Superior temporal gyrus (tissue), 1 donor: Measurements from ENCODE around the gene PLCL2.
A peak's percentile ranks its signal among the peaks of the same experiment; 100 is the strongest.

ENCODE experiments used
- DNase-seq: peaks from one replicate; pipeline ENCODE4 v3.0.0-alpha.2; 2016; ENCODE audit errors: extremely low spot score

Gene PLCL2

DNA sequence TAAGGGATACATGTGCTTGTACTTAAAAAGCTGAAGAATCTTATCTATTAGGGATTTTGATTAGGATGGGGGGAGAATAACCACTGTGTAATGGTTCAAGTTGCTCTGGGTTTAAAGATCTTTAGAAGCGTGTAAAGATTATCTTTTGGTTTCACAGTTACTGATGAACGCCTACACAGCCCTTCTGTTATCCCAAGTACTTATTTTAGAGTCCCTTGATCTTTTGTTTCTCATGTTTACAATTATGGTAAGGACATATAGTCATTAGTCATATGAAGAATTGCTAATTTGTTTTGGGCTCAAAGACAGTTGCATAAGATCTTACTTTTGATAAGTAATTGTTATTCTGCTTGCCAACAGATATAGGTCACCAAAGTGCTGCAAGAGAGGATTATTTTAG lies 160.1 kb downstream of the PLCL2 start:
- DNase-seq = no peak

DNA sequence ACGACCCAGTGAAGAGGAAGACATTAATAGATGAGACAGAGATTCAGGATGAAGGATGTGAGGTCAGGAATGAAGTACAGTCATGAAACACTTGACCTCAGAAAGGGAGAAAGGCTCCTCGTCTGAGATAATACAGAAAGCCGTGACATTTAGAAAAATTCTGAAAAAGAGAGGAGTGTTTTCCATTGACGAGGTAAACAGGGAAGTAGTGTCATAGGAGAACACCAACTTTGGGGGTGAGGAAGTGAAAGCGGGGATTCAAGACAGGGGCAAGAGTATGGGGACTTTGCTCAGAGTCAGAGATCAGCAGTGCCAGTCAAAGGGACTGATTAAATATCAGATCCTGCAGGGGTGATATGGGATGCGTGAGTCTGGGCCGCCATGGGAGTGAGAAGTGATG lies 160.9 kb downstream of the PLCL2 start:
- no peak for DNase-seq

DNA sequence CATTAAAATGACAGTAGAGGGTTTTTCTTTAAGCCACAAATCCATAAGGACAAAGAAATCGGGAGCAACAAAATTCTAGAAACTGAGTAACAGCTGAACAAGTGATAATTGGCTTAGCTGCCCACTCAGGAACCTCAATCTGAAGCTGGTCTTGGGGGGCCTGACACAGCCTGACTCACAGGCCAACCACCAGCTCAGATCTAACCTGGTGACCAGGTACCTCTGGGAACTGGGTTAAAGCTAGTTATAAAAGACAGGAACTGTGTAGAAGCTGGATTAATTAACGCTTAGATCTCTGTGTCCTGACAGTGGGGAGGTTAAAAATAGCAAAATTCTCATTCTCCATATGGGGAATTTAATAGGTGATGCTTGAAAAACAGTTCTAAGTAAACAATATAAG lies 161.9 kb downstream of the PLCL2 start:
- DNase-seq = no peak

DNA sequence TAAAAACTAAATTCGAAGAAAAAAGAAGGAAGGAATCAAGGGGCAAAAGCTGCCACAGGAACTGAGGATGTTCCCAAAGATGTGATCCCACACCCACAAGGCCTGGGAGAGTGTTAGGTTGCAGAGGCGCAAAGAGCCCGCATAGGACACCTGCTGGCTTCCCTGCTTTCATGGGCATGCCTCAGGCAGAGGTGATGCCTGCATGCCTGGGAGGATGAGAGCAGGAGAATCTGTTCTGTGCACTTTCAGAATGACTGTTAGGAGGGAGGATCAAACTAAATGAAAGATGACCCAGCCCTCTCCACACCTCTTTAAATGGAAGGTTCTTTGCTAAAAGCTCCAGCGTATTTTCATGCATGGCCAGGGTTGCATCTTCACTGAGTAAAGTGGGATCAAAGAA lies 162.4 kb downstream of the PLCL2 start:
- DNase-seq = no peak

DNA sequence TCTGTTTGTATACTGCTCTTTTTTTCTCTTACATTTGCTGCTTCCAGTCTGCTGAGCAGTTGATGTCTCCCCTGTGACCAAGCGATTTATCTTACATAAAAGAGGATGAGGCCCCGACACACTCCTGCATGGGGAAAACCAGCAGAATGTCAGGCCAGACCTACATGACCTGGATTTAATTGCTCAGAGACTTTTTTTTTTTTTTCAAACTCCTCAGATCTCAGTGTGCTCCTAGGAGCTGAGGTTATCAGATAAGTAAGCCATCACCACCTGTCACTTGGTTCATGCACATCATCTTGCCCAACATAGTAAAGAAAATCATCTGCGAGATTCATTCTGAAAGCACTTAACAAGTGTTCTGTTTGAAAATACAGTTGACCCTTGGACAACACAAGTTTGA lies 163.1 kb downstream of the PLCL2 start:
- DNase-seq = no peak

DNA sequence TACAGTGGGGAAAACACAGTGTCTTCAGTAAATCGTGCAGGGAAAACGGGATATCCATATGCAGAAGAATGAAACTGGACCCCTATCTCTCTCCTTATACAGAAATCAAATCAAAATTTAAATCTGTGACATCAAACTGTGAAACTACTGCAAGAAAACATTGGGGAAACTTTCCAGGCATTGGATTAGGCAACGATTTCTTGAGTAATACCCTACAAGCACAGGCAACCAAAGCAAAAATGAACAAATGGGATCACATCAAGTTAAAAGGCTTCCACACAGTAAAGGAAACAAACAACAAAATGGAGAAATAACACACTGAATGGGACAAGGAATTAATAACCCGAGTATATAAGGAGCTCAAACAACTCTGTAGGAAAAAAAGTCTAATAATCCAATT lies 165.3 kb downstream of the PLCL2 start:
- no peak for DNase-seq

DNA sequence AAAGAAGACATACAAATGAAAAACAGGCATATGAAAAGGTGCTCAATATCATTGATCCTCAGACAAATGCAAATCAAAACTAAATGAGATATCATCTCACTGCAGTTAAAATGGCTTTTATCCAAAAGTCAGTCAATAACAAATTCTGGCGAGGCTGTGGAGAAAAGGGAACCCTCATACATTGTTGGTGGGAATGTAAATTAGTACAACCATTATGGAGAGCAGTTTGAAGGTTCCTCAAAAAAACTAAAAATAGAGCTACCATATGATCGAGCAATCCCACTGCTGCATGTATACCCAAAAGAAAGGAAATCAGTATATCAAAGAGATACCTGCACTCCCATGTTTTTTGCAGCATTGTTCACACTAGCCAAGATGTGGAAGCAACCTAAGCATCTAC lies 165.8 kb downstream of the PLCL2 start:
- DNase-seq = no peak

DNA sequence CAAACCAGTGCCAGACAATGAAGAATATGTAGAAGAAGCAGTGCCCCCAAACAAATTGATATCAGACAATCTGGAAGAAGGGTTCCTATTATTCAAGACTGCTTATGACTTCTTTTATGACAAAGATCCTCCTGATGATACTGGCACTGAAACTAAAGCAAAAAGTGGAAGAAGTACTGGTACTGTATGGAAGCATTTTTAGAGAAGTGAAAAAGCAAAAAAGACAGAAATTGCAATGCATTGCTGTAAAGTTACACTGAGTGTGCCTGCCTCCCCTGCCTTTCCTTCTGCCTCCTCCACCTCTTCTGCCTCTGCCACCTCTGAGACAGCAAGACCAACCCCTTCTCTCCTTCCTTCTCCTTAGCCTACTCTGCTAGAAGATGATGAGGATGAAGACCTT lies 167.6 kb downstream of the PLCL2 start:
- no peak for DNase-seq

DNA sequence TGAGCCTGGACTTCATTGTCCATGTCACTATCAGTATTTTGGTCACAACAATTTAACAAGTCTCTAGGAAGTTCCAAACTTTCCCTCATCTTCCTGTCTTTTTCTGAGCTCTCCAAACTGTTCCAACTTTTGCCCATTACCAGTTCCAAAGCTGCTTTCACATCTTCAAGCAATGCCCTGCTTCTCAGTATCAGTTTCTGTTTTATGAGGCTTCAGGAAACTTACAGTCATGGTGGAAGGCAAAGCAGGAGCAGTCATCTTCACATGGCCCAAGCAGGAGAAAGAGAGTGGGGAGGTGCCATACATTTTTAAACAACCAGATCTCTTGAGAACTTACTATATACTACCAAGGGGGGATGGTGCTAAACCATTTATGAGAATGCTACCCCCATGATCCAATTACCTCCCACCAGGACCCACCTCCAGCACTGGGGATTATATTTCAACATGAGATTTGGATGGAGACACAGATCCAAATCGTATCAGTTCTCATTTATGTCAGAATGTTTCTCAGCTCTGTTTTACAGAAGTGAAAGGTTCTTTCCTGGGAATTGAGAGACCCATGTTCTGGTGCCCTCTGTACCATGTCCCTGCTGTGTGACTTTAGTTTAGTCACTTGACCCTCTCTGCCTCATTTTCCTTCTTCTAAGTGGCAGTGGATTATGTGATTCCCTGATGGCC lies 169.7 kb downstream of the PLCL2 start:
- no peak for DNase-seq

DNA sequence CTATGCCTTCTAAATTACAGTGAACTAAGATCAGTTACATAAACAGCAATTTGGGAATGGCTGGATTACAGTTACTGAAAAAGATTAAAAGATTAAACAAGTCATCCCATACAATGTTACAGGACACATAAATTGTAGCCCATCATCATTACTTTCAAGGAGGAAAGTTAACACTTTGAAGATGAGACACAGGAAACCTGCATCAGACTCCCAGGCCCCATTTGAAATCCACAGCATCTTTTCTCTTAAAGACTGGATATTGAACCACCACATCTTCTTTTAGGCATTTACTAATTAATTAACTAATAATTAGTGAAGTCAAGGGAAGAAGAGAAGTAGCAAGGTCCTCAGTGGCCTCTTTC lies 170.2 kb downstream of the PLCL2 start:
- DNase-seq = no peak

DNA sequence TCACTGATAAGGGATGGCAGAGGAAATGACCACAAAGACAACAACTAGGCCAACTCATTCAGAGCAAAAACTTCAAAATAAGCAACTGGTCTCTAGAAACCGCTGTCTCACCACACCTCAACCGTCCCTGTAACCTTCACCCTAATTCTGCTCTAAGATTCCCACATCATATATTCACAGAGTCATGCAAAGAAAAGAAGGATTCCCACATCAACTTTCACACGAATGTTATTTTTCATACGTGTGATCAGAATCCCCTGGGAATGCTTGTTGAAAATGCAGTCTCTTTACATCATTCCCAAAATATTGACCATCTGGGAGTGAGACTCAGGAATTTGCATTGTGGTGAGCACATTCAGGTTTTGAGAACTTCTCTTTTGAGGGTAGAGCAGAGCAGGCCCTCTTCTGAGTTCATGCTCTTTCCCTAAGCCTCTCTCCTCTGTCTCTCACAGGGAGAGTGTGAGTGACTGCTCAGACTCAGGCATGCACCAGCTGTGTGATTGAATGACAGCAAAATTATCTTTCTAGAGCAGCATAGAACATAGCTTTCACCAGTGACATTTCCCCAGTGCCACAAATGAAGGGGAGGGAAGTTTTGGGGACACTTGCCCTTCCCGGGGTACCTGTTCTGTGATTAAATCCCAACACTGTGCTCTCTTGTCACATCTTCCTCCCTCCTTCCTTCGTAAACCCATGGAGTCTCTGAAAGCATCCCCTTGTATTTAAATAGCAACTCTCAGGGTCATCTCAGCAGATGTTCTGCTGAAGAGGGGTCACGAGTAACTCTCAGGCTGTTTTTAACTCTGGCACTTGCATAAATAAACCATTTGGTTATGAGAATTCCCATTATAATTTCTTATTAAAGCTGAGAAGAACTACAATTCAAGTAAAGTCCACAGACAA lies 170.9 kb downstream of the PLCL2 start:
- no peak for DNase-seq

DNA sequence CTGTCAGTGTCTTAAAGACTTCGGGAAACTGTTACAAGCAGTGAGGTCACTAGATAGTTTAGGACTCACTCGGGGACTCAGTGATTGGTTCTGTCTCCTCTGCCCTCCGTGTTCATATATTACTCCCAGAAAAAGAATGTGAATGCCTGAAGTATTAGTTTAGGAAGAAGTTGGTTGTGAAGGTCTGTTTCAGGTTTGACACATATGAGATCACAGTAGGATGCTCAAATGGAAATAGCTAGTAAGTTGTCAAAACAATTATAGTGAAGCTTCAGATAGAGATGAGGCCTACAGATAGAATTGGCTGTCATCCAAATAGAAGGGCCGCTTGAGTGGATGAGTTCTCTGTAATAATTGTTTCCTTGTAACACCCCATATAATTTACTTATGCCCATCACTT lies 172.6 kb downstream of the PLCL2 start:
- DNase-seq = no peak

DNA sequence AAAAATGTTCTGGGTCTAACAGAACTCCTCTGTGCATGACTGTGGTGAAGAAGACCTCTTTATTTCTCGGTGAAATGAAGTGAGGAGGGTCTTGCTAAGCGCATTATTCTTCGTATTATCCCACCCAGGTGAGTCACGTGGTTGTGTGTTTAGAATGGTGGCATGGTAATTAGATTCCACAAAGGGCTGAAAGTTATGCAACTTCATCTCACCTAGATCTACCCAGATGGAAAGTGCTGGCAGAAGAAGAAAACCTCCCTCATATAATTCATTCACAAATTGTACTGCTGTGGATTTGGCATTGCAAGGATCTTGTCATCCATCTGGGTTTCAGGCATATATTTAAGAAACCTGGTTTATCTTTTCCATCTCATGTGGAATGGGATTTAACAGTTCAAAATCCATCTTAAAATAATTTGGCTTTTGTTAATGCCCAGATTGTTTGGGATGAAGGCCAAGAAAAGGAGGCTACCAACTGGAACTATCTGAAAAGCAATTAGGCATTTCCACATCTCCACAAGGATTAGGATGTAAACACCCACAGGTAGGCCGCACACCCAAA lies 175.3 kb downstream of the PLCL2 start:
- DNase-seq = peak; percentile 55

DNA sequence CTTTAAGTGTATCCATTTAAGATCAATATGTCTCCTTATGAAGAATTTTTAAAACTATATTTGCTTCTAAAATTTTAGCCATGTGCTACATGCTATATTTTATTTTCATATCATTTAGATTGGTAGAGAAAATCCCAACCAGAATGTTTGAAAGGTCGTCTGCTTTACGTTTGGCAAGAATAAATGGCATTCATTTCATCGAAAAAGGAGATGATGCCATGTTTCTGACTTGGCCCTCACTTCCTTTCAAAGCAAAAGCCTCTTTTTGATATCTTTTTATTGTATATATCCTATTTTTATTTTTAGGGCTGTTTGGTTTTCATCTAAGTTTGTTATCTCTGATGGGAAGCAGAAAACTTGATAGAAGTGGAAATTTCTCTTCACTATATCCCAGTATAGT lies 176.2 kb downstream of the PLCL2 start:
- DNase-seq = no peak

DNA sequence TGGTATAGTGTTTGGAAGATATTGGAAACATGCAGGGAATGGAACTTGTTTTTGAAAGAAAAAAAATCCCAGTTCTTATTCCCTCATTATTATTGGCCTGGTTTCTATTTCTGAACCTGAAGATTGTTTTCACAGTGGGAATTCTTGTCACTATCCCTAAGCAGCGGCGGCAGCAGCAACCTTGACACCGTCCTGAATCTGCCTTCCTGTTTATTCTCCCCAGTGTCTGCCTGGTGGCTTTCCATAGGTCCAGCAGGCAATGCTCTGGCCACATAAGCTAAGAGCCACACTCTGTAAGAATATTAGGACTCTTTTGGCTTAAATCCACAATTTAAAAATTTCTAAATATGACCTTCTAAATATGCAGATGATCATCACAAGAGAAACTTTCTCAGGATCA lies 178.0 kb downstream of the PLCL2 start:
- no peak for DNase-seq

DNA sequence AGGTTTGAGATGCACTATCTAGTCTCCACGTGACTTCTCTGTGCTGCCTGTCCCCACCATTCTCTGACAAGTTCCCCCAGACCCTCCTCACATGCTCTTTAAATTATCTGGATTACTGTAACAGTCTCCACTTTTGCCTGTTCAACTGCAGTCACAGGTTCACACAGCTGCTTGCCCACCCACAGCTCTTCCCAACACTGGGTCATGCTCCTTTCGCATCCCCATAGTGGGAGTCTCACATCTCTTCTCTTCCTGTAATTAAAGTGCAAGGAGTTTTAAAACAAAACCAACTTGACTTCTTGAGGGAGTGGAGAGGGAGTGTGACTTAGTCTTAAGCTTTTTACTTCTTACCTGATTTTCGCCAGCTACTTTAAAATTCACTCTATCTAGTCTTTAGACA lies 178.8 kb downstream of the PLCL2 start:
- DNase-seq = no peak

DNA sequence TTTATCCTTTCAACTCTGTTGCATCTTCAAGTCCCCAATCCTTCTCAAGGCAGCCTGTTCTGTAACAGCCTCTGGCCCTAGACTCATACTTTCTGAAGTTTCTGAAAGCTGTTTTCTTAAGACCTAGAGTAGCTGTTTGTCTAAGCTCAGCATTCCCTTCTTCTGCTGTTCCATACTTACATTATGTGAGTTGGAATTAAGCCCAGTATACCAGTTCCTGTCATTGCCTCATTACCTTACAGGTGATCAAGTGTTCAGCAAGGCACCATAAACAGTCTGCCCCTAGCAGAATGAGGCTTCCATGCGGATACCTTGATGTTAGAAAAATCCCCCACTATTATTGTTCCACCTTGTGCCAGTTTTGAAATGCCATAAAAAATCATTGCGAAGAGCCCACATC lies 180.6 kb downstream of the PLCL2 start:
- DNase-seq = no peak

DNA sequence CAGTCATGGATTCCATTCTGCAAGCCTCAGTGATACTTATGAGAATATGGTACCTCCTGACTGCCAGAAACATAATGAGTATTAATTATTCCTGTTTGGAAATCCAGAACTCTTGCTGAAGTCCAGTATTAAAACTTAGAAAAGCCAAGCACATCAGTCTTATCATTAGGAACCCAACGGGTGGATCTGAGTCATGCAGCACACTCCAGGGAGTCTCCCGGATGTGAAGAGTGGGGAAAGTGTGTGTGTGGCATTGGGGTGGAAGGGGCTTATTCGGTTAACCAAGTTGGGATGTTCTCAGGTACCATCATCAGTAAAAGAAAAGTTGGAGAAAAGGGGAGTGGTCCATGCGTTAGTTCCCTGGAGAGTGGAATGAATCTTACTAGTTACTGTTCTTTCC lies 181.1 kb downstream of the PLCL2 start:
- DNase-seq = no peak

DNA sequence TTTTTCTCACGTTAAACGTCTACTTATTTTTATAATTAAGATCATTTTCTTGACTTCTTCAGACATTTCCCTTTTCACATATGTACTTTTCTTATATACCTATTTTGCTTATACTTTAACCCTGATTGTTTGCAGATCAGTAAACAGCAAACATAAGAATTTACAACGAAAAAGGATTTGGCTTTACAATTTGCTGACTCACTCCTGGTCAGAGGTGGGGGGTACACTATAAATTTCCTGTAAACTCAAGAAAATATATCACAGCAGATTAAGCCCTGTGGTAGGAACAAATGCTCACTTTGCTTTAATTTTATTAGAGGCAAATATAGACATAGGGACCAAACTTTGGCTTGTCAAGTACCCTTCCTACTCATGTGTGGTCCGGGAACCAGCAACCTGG lies 185.0 kb downstream of the PLCL2 start:
- no peak for DNase-seq

DNA sequence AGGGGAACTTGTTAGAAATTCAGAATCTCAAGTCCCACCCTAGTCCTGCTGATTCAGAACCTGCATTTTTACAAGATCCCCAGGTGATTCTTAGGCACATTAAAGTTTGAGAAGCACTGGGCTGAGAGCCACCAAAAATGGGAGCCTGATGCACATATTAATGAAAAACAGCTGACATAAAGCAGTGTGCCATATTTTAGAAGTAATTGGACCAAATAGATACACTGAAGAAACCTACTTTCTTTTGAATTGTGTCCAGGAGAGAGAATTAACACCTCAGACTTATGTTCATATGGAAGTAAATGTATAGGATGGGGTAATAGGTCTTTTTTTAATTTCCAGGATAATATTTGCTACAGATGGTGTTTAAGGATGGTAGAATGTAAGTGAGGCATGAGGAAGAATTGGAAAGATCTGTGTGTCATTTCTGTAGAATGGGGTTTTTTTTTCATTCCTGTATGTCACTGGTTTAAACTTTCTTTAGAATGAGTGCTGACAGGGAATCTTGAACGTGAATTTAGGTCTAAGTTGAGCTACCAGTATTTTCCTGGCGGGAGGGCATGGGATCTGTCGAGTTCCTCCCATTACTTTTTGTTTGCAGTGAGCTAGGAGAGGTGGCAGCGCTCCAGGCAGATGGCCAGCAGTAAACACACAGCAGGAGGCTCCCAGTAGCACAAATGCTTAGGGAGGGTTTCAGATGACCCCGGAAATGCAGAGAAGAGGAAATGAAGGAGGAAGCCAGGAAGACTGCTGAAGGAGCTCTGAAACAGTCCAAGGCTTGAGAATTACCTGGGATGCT lies 185.6 kb downstream of the PLCL2 start:
- DNase-seq = no peak

DNA sequence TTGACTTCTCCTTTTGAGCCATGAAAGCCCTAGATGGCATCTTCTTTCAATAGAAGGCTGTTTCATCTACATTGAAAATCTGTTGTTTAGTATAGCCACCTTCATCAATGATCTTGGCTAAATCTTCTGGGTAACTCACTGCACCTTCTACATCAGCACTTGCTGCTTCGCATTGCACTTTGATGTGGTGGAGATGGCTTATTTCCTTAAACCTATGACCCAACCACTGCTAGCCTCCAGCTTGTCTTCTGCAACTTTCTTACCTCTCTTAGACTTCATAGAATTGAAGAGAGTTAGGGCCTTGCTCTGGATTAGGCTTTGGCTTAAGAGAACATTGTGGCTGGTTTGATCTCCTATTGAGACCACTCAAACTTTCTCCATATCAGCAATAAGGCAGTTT lies 189.8 kb downstream of the PLCL2 start:
- no peak for DNase-seq

DNA sequence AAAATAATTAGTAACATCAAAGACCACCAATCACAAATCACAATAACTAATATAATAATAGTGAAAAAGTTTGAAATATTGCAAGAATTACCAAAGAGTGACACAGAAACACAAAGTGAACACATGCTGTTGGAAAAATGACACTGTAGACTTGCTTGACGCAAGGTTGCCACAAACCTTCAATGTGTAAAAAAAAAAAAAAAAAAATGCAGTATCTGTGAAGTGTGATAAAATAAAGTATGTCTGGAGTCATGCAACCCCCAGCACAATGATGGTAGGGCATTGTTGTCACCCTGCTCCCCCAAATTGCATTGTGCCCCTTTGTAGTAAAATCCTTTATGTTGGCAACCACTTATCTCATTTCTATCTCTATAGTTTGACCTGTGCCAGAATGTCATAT lies 190.6 kb downstream of the PLCL2 start:
- no peak for DNase-seq
